IMR-90 (cell line): ENCODE measurements around the gene GDPD2. TPM values are rescaled to one million over a fixed set of nuclear protein-coding genes. Genes with fewer than 3 reads are reported as not detected.

Experiments
- ATAC-seq: fragments of 200-7000 bp; cut with Tn5 transposase; 2 replicates; pipeline ENCODE4 v1.9.1; 2020; ENCODE audit warnings: low read depth, mild to moderate bottlenecking, moderate library complexity
- BruUV-seq: library from RNA; stranded (reverse); fragments of 400-500 nt; replicated peaks from 2 replicates; lab custom pipeline; 2021; lab: Mats Ljungman, UMichigan
- CTCF ChIA-PET: fragments of 300-600 bp; formaldehyde crosslinking; extraction: SDS; loops from one replicate; lab custom pipeline; 2021; ENCODE audit warnings: antibody characterized with exemption; lab: Yijun Ruan, JAX
- POLR2A ChIA-PET: fragments of 300-600 bp; sonication (Branson Sonifier 250); formaldehyde crosslinking; loops from one replicate; lab custom pipeline; 2022; ENCODE audit warnings: antibody characterized with exemption; ENCODE audit not compliant: unreplicated experiment; lab: Charles Lee
- DNase-seq: peaks from one replicate; pipeline ENCODE4 v3.0.0; 2013
- H2AFZ ChIP-seq: replicated peaks from 2 replicates; pipeline ENCODE3; 2013; ENCODE audit warnings: low read length, mild to moderate bottlenecking; ENCODE audit not compliant: poor library complexity
- H2AK5ac ChIP-seq: 2 replicates; pipeline ENCODE4 v1.6.1; 2013; ENCODE audit warnings: low read depth, low read length, inconsistent platforms
- H2AK9ac ChIP-seq: replicated peaks from 2 replicates; pipeline ENCODE3; 2013; ENCODE audit warnings: mild to moderate bottlenecking, low read depth, low read length, moderate library complexity; ENCODE audit not compliant: poor library complexity
- H2BK120ac ChIP-seq: 2 replicates; pipeline ENCODE4 v1.6.1; 2013; ENCODE audit warnings: low read depth, low read length, inconsistent platforms
- H2BK15ac ChIP-seq: 3 replicates; pipeline ENCODE4 v1.6.1; 2013; ENCODE audit warnings: low read depth, low read length, inconsistent platforms
- H2BK20ac ChIP-seq: 2 replicates; pipeline ENCODE4 v1.6.1; 2013; ENCODE audit warnings: low read depth, mild to moderate bottlenecking, inconsistent platforms, low read length, moderate library complexity
- H2BK5ac ChIP-seq: 2 replicates; pipeline ENCODE4 v1.6.1; 2013; ENCODE audit warnings: mild to moderate bottlenecking, low read depth, low read length, inconsistent platforms; ENCODE audit not compliant: poor library complexity, severe bottlenecking
- H3K14ac ChIP-seq: replicated peaks from 2 replicates; pipeline ENCODE4 v1.6.1; 2013; ENCODE audit warnings: low read depth, low read length, inconsistent platforms
- H3K18ac ChIP-seq: 2 replicates; pipeline ENCODE4 v1.6.1; 2013; ENCODE audit warnings: low read depth, low read length, control low read depth
- H3K23ac ChIP-seq: 2 replicates; pipeline ENCODE4 v1.6.1; 2013; ENCODE audit warnings: low read depth, low read length, inconsistent platforms
- H3K27ac ChIP-seq: 2 replicates; pipeline ENCODE4 v1.5.1; 2013; ENCODE audit warnings: mild to moderate bottlenecking, control low read depth, low read length; ENCODE audit not compliant: insufficient read depth
- H3K27me3 ChIP-seq: 2 replicates; pipeline ENCODE4 v1.6.1; 2013; ENCODE audit warnings: low read length; ENCODE audit not compliant: control insufficient read depth, insufficient read depth
- H3K36me3 ChIP-seq: 2 replicates; pipeline ENCODE4 v1.6.1; 2013; ENCODE audit warnings: low read length, mixed read lengths; ENCODE audit not compliant: control insufficient read depth, insufficient read depth
- H3K4ac ChIP-seq: 2 replicates; pipeline ENCODE4 v1.6.1; 2013; ENCODE audit warnings: low read depth, low read length, inconsistent platforms
- H3K4me1 ChIP-seq: 2 replicates; pipeline ENCODE4 v1.6.1; 2013; ENCODE audit warnings: low read length, mixed read lengths; ENCODE audit not compliant: control insufficient read depth, insufficient read depth
- H3K4me2 ChIP-seq: 2 replicates; pipeline ENCODE4 v1.6.1; 2013; ENCODE audit warnings: low read depth, mild to moderate bottlenecking, control low read depth, low read length, moderate library complexity
- H3K4me3 ChIP-seq: 2 replicates; pipeline ENCODE4 v1.5.1; 2013; ENCODE audit warnings: low read depth, mild to moderate bottlenecking, control low read depth, low read length, moderate library complexity; ENCODE audit not compliant: insufficient read depth
- H3K56ac ChIP-seq: 2 replicates; pipeline ENCODE4 v1.6.1; 2013; ENCODE audit warnings: low read length, inconsistent platforms; ENCODE audit not compliant: insufficient read depth; ENCODE audit errors: extremely low read depth
- H3K79me1 ChIP-seq, 2 experiments: 2 replicates each; pipeline ENCODE4 v1.6.1; 2013; ENCODE audit warnings: low read length in 2 of 2, inconsistent platforms in 1 of 2, low read depth in 1 of 2
- H3K9ac ChIP-seq: 2 replicates; pipeline ENCODE4 v1.6.1; 2013; ENCODE audit warnings: low read depth, low read length, control low read depth
- H3K9me1 ChIP-seq: 2 replicates; pipeline ENCODE4 v1.6.1; 2013; ENCODE audit warnings: low read length, inconsistent platforms; ENCODE audit not compliant: insufficient read depth
- H3K9me3 ChIP-seq: 2 replicates; pipeline ENCODE4 v1.6.1; 2013; ENCODE audit warnings: low read length; ENCODE audit not compliant: control insufficient read depth, insufficient read depth
- H4K20me1 ChIP-seq: 2 replicates; pipeline ENCODE4 v1.6.1; 2013; ENCODE audit warnings: low read length, inconsistent platforms; ENCODE audit not compliant: insufficient read depth
- H4K5ac ChIP-seq: 2 replicates; pipeline ENCODE4 v1.6.1; 2013; ENCODE audit warnings: mild to moderate bottlenecking, low read depth, low read length, control low read depth
- H4K8ac ChIP-seq, 2 experiments: 2 replicates each; pipeline ENCODE4 v1.6.1; 2013; ENCODE audit warnings: low read depth in 2 of 2, low read length in 2 of 2, control low read depth in 1 of 2, inconsistent platforms in 1 of 2
- H4K91ac ChIP-seq: 2 replicates; pipeline ENCODE4 v1.6.1; 2013; ENCODE audit warnings: low read depth, low read length, inconsistent platforms; ENCODE audit not compliant: insufficient read depth
- MAFK ChIP-seq: IDR thresholded peaks from 2 replicates; pipeline ENCODE4 v1.6.1; 2012; ENCODE audit warnings: low read depth, low read length, improper control_type of control experiment
- MAZ ChIP-seq: IDR thresholded peaks from 2 replicates; pipeline ENCODE4 v1.6.1; 2012; ENCODE audit warnings: low read depth, mild to moderate bottlenecking, low read length, improper control_type of control experiment, moderate library complexity, borderline replicate concordance
- MXI1 ChIP-seq: IDR thresholded peaks from 2 replicates; pipeline ENCODE4 v1.6.1; 2012; ENCODE audit warnings: low read depth, mild to moderate bottlenecking, low read length, moderate library complexity, borderline replicate concordance
- RAD21 ChIP-seq: IDR thresholded peaks from 2 replicates; pipeline ENCODE4 v1.6.1; 2012; ENCODE audit warnings: low read length, improper control_type of control experiment
- RFX5 ChIP-seq: IDR thresholded peaks from 2 replicates; pipeline ENCODE4 v1.8.0; 2012; ENCODE audit warnings: low read depth, mild to moderate bottlenecking, low read length, moderate library complexity
- WGBS, 2 experiments: methylation state at CpG; one replicate each; pipeline versions ENCODE4 v1.1.5 to v1.1.7; 2013; ENCODE audit warnings: missing lambda C conversion rate in 2 of 2; ENCODE audit not compliant: insufficient read length in 1 of 2; ENCODE audit errors: extremely low coverage in 2 of 2; 5-methylcytosine and 5-hydroxymethylcytosine counted together
- dilution Hi-C: fragments of 300-500 bp; cut with HindIII; formaldehyde crosslinking; loops from one replicate; pipeline ENCODE4 v1.14.3; 2018; ENCODE audit warnings: low sequenced_read_pairs; ENCODE audit not compliant: unreplicated experiment
- in situ Hi-C: fragments of 300-500 bp; cut with MboI; formaldehyde crosslinking; loops from 3 replicates; pipeline ENCODE4 v1.14.3; 2019; ENCODE audit warnings: low sequenced_read_pairs, inconsistent platforms, mixed read lengths
- intact Hi-C: fragments of 100-400 bp; cut with micrococcal nuclease; formaldehyde crosslinking; loops from 2 replicates; pipeline ENCODE4 v1.10.0; 2022
- polyA plus RNA-seq, 3 experiments: library from polyadenylated mRNA; depleted of rRNA; stranded (reverse); fragments of >200 nt; gene quantifications; 2 replicates each; pipeline ENCODE4 v1.2.3, GENCODE V29; 2012; ENCODE audit warnings: low replicate concordance in 1 of 3
- total RNA-seq: library from RNA; depleted of rRNA; stranded (reverse); fragments of >200 nt; gene quantifications from 2 replicates; pipeline ENCODE4 v1.2.3, GENCODE V29; 2012

Gene GDPD2
- total and polyA plus RNA-seq, 2 of the 4 experiments (the other 2 are of a cell fraction), result not detected

GRCh38 chrX:70446380-70447350, 23.6 kb downstream of the GDPD2 start (continued):
- TF ChIP-seq MAZ (no peak), MAFK (no peak)

GRCh38 chrX:70449457-70449966, 26.4 kb downstream of the GDPD2 start:
- peaks cover 0 to 6% of the 10 kb centered on the region in 2 experiments; a peak in 2 of 4 replicates for H3K79me1 ChIP-seq
- BruUV-seq, result no TSS peak
- H3K18ac ChIP-seq, result no peak overlapping the region

More at GRCh38 chrX:70449457-70449966, 26.4 kb downstream of the GDPD2 start:
- no peak overlapping the region for H4K91ac ChIP-seq
- no peak overlapping the region for H3K4me2 ChIP-seq
- H3K27ac ChIP-seq, result no peak overlapping the region
- dilution Hi-C loops (no loop called here), in situ Hi-C loops (no loop called here), intact Hi-C loops (no loop called here)
- H3K23ac ChIP-seq, result no peak overlapping the region
- H3K36me3 ChIP-seq, result no peaks in the 10 kb centered on the region
- H4K5ac ChIP-seq, result no peak overlapping the region
- POLR2A ChIA-PET, result no interaction called here
- no peak overlapping the region for H2AK9ac ChIP-seq
- H2BK5ac ChIP-seq, result no peak overlapping the region
- H2AFZ ChIP-seq, result no peak overlapping the region
- CTCF ChIA-PET, result no interaction called here
- no peak overlapping the region for H2AK5ac ChIP-seq
- no peaks in the 10 kb centered on the region; the same call in 1 of the 2 replicates for H3K9me3 ChIP-seq
- H4K20me1 ChIP-seq, result no peaks in the 10 kb centered on the region
- H3K4ac ChIP-seq, result no peak overlapping the region
- ATAC-seq (no peak), DNase-seq (no peak)
- no peak overlapping the region for H2BK20ac ChIP-seq
- TF ChIP-seq RFX5 (no peak), MAZ (no peak), MXI1 (no peak), RAD21 (no peak), MAFK (no peak)
- no peak overlapping the region for H2BK15ac ChIP-seq
- H3K9me1 ChIP-seq, result no peaks in the 10 kb centered on the region
- WGBS, 2 experiments, result 85% methylated on average over 8 of the region's 14 CpGs; no CpG with 5 or more reads in 1 of the 2 experiments
- H3K56ac ChIP-seq, result no peak overlapping the region
- H3K14ac ChIP-seq, result no peak overlapping the region
- H2BK120ac ChIP-seq, result no peak overlapping the region
- H3K4me1 ChIP-seq, result no peaks in the 10 kb centered on the region
- H3K27me3 ChIP-seq, result peaks cover 17% of the 10 kb centered on the region
- no peak overlapping the region for H3K9ac ChIP-seq
- H3K4me3 ChIP-seq, result no peak overlapping the region
- no peak overlapping the region for H4K8ac ChIP-seq
